ENCODE measurements around the gene SSBP1. TPM values are rescaled to one million over a fixed set of nuclear protein-coding genes. Genes with fewer than 3 reads are reported as not detected.
"Not testable (repeated sequence)": the region's sequence is repeated elsewhere in the genome, so short reads cannot be mapped to it uniquely, and the experiment has no call there.

Gene SSBP1
- total and polyA plus RNA-seq, 2 experiments from 2014 or later: 283 to 1,006 TPM

GRCh38 chr7:141748396-141748795 is 10.2 kb downstream of the SSBP1 start:
- H4K20me1 ChIP-seq (replicated peaks; ENCODE audit: insufficient read depth): peaks cover 15% of the 10 kb centered on the region
- H3K9me2 ChIP-seq (ENCODE audit: insufficient read depth): no peaks in the 10 kb centered on the region
- ATAC-seq (no peak), DNase-seq (ENCODE audit: low spot score) (no peak)
- H3K4me2 ChIP-seq: no peak overlapping the region
- Mint-ChIP-seq H3K4me1 (no peaks in the 10 kb centered on the region), H3K27me3 (ENCODE audit: insufficient read depth, low read depth, poor library complexity) (peaks cover 2% of the 10 kb centered on the region), H3K4me3 (no peak overlapping the region), H3K9me3 (peaks cover 30% of the 10 kb centered on the region), H3K27ac (no peak overlapping the region), H3K36me3 (ENCODE audit: low read depth) (peaks cover 98% of the 10 kb centered on the region)
- H3K4me3 ChIP-seq: no peak overlapping the region
- H2AFZ ChIP-seq: no peak overlapping the region
- H3K27me3 ChIP-seq (ENCODE audit: insufficient read depth): no peaks in the 10 kb centered on the region
- H3K4me1 ChIP-seq (ENCODE audit: insufficient read depth): no peaks in the 10 kb centered on the region
- no peak for TF ChIP-seq NANOG (IDR thresholded peaks at IDR 0.05; ENCODE audit: borderline replicate concordance)
- TF ChIP-seq ZNF331 (CRISPR knock-in tag; IDR thresholded peaks at IDR 0.05; ENCODE audit: low read depth): no peak
- no peak for TF ChIP-seq EZH2 (IDR thresholded peaks at IDR 0.05; ENCODE audit: low read depth, unreplicated experiment)
- TF ChIP-seq, protein P1, sequence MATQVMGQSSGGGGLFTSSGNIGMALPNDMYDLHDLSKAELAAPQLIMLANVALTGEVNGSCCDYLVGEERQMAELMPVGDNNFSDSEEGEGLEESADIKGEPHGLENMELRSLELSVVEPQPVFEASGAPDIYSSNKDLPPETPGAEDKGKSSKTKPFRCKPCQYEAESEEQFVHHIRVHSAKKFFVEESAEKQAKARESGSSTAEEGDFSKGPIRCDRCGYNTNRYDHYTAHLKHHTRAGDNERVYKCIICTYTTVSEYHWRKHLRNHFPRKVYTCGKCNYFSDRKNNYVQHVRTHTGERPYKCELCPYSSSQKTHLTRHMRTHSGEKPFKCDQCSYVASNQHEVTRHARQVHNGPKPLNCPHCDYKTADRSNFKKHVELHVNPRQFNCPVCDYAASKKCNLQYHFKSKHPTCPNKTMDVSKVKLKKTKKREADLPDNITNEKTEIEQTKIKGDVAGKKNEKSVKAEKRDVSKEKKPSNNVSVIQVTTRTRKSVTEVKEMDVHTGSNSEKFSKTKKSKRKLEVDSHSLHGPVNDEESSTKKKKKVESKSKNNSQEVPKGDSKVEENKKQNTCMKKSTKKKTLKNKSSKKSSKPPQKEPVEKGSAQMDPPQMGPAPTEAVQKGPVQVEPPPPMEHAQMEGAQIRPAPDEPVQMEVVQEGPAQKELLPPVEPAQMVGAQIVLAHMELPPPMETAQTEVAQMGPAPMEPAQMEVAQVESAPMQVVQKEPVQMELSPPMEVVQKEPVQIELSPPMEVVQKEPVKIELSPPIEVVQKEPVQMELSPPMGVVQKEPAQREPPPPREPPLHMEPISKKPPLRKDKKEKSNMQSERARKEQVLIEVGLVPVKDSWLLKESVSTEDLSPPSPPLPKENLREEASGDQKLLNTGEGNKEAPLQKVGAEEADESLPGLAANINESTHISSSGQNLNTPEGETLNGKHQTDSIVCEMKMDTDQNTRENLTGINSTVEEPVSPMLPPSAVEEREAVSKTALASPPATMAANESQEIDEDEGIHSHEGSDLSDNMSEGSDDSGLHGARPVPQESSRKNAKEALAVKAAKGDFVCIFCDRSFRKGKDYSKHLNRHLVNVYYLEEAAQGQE (IDR thresholded peaks at IDR 0.05; ENCODE audit: unreplicated experiment): no peak
- TF ChIP-seq STAT1 (IDR thresholded peaks at IDR 0.05; ENCODE audit: unreplicated experiment): no peak
- TF ChIP-seq CREB1 (CRISPR knock-in tag; IDR thresholded peaks at IDR 0.05; ENCODE audit: low read depth): no peak
- TF ChIP-seq JUNB (IDR thresholded peaks at IDR 0.05; ENCODE audit: unreplicated experiment): no peak
- TF ChIP-seq CTCF (conservative IDR thresholded peaks at IDR 0.05; ENCODE audit: low read depth in 2 of 2): no peak
- TF ChIP-seq EZH2phosphoT487 (IDR thresholded peaks at IDR 0.05; ENCODE audit: unreplicated experiment): no peak
- TF ChIP-seq ZNF462 (CRISPR knock-in tag; IDR thresholded peaks at IDR 0.05): no peak
- TF ChIP-seq ZNF114 (CRISPR knock-in tag; IDR thresholded peaks at IDR 0.05): no peak
- H3K27ac ChIP-seq (ENCODE audit: low read depth): no peak overlapping the region
- H3F3A ChIP-seq (replicated peaks; ENCODE audit: low read depth): no peaks in the 10 kb centered on the region; the same call in 1 of the 2 replicates
- H3K79me2 ChIP-seq (replicated peaks; ENCODE audit: insufficient read depth): peaks cover 3% of the 10 kb centered on the region; the same call in 1 of the 2 replicates
- H3K36me3 ChIP-seq (ENCODE audit: insufficient read depth): peaks cover 91% of the 10 kb centered on the region

GRCh38 chr7:141751904-141752303 is 13.7 kb downstream of the SSBP1 start:
- not testable (repeated sequence) for H3K4me2 ChIP-seq; ATAC-seq; H3K27ac ChIP-seq (ENCODE audit: low read depth); H3K27me3 Mint-ChIP-seq (ENCODE audit: insufficient read depth, low read depth, poor library complexity); H3K79me2 ChIP-seq (replicated peaks; ENCODE audit: insufficient read depth); H3K4me3 ChIP-seq; H3K4me1 ChIP-seq (ENCODE audit: insufficient read depth); H3K27ac Mint-ChIP-seq; H3F3A ChIP-seq (replicated peaks; ENCODE audit: low read depth); H4K20me1 ChIP-seq (replicated peaks; ENCODE audit: insufficient read depth); H3K9me2 ChIP-seq (ENCODE audit: insufficient read depth); H3K27me3 ChIP-seq (ENCODE audit: insufficient read depth); H3K4me1 Mint-ChIP-seq; H2AFZ ChIP-seq; H3K4me3 Mint-ChIP-seq
- H3K36me3 Mint-ChIP-seq (ENCODE audit: low read depth): peaks cover 98% of the 10 kb centered on the region
- H3K9me3 Mint-ChIP-seq: peaks cover 30% of the 10 kb centered on the region
- H3K36me3 ChIP-seq (ENCODE audit: insufficient read depth): peaks cover 72% of the 10 kb centered on the region
- peak; percentile 45 for DNase-seq (ENCODE audit: low spot score)
